HG03469 (cell line): ENCODE data around the gene CSF1R.

Experiments
- ATAC-seq: cut with Tn5 transposase; IDR thresholded peaks from one replicate; pipeline ENCODE4 v1.9.1; 2021; ENCODE audit warnings: mild to moderate bottlenecking, moderate library complexity, moderate number of reproducible peaks; ENCODE audit not compliant: unreplicated experiment

CSF1R gene

GRCh38 chr5:150120617-150121447 is 34.5 kb upstream of the CSF1R start:
- no peak for ATAC-seq

GRCh38 chr5:150120062-150120441 is 33.7 kb upstream of the CSF1R start:
- no peak for ATAC-seq

DNA sequence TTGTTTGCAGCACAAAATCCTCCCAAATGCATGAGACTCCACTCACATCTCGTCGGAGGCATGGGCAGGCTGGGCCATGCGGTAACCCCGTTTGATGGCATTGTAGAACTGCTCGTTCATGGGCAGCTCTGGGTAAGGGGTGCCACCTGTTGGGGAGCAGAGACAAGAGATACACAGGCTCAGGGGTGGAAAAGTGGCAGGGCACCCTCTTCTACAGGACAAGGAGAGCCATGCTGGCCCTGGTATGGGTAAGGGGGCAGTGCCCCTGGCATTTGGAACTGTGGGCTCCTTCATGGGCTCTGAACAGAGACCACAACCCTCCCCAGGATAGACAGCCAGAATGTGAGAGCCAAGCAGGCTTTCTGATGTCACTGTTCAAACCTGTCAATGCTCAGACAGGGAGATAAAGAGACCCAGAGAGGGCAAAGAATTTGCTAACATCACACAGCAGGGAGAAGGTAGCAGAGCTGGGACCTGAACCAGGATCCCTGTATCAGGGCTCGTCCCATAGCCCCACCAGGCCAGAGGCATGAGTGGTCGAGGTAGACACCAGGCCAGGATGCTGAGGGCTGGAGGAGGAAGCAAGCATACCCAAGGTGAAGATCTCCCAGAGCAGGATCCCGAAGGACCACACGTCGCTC is 33.2 kb upstream of the CSF1R start:
- no peak for ATAC-seq

DNA sequence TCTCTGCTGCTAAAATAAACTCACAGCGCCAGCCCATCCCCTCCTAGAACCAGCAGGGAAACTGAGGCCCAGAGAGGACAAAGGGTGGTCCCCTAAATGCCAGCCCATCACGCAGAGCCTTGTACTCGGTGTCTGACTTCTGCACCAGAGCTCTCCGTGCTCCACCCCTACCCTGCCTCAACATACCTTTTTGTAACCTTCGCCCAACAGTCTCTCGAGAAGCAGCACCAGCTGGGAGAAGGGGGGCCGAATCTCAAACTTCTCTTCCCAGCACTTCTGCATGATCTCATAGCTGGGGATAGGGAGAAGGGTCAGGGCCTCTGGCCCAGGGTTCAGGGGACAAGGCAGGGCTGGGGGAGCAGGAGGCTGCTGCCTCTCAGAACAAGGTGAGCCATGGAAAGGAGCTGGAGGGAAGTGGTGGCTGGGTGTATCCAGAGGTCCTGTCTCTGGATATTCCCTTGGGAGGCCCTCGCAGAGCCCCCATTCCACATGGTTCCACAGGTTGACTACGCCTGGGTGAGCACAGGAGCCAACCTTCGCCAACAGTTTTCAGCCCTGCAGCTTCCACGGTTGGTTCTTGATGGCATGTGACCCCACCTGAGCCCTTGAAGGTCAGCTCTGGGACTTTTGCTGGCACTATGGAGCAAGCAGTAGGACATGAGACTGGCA is 32.3 kb upstream of the CSF1R start:
- no peak for ATAC-seq

DNA sequence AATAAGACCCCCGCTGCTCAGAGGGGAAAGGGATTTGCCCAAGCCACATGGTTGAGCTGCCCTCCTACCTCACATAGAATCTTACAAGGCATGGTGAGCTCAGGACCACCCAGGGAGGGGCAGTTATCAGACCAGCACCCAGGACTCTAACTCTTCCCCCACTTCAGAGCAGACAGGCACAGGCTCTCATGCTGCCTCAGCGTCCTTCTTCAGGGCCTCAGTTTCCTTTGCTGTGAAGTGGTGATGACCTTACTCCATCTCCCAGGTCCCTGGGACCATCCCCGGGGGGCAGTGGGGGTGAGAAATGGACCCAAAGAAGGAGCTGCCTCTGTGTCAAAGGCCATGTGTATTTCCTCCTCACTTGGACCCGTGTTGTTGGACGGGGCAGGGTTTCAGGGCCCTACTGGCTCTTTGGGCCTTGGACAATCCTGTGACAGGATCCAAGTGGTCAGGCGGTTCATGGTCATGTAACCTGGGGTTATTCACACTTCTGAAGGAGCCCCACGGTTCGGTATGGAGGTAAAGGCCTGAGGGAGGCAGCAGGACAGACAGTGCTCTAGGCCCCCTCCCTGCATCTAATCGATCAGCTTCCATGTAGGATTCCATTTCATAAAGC is 31.7 kb upstream of the CSF1R start:
- no peak for ATAC-seq

GRCh38 chr5:150116667-150117400 is 30.5 kb upstream of the CSF1R start:
- no peak for ATAC-seq

- no peak for ATAC-seq
Observed at GRCh38 chr5:150114773-150115408, 28.5 kb upstream of the CSF1R start.

DNA sequence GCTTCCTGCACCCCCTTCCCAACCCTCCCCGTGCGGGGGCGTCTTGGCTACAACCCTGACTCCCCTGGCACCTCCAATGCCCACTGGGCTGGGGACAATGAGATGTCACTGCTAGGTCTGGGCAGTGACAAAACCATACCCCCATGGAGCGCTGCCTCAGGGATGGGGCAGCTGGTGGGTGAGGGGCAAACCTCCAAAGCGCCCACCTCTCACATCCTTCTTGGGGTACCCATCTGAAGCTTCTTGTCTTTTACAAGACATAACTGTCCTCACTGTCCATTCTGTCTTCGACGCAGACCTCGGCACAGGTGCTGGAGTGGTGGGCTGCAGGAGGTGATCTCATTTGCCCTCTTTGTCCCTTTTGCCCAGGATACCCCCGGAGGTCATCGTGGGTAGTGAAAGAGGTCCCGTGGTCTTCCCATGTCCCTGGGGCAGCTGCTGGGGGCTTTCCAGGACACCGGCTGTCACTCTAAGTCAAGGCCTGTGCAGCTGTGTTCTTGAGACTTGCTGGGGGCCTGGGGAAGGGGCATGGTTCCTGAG is 27.8 kb upstream of the CSF1R start:
- ATAC-seq: no peak

DNA sequence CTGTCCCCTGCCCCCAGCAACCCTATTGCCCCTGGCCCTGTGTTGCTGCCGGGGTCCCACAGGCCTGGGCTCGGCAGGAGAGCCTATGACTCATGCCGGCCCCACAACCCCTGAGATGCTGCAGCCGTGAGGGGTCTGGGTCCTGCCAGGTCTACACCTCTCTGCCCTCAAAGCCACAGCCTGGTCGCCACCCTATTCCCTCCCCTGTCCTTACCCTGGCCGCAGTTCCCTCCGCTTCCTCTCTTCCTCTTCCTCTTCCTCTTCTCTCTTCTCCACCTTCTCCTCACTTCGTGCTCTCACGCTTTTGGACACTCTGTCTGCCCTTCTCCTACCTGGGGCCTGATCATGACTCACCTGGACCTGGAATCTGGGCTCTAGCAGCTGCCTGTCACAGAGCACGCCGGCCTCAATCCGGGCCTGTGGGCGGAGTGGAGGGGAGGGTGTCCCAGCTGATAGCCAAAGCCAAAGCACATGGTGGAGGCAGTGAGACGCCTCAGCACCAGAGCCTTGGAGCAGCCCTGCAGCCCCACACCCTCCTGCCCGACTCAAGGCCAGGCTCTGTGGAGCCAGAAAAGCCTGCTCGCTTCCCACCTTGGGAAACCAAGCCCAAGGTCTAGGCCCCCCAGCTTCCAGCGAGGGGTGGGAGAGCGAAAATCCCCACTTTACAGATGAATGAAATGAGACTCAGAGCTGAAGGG is 26.8 kb upstream of the CSF1R start:
- no peak for ATAC-seq

- no peak for ATAC-seq
Observed at GRCh38 chr5:150112201-150113046, 26.1 kb upstream of the CSF1R start.

DNA sequence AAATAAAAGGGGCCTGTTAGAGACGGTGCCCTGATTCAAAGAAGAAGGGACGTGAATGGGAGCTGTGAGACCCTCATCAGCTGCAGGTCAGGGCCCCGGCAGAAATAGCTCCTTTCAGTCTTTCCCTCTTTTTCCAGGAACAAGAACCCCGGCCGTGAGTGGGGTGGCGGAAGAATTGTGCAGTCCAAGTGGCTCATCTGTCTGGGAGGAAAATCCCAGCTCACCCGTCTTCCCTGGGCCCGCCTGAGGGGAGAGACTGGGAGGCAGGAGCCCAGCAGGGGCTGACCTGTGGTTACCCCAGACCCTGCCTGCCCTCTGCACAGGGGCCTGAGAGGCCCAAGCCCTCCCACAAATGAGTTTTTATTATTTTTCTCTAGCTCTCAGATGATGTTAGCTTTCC is 24.8 kb upstream of the CSF1R start:
- no peak for ATAC-seq

DNA sequence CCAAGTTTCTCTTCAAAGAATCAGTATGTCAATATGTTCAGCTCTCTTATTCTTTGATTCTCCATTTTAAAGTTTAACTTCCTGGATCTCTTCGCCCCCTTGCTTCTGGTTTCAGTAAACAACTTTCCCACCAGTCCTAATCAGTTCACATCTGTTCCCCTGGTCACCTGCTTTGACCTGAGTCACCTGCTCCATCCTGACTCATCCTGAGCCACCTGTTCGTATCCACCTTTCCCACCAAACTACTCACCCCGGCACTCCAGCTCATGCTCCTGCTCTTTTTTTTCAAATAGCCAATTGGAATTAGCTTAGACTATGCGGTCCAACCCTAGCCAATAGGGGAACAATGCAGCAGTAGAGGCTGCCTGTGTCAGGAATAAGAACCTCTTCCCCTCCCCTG is 23.6 kb upstream of the CSF1R start:
- ATAC-seq: no peak

DNA sequence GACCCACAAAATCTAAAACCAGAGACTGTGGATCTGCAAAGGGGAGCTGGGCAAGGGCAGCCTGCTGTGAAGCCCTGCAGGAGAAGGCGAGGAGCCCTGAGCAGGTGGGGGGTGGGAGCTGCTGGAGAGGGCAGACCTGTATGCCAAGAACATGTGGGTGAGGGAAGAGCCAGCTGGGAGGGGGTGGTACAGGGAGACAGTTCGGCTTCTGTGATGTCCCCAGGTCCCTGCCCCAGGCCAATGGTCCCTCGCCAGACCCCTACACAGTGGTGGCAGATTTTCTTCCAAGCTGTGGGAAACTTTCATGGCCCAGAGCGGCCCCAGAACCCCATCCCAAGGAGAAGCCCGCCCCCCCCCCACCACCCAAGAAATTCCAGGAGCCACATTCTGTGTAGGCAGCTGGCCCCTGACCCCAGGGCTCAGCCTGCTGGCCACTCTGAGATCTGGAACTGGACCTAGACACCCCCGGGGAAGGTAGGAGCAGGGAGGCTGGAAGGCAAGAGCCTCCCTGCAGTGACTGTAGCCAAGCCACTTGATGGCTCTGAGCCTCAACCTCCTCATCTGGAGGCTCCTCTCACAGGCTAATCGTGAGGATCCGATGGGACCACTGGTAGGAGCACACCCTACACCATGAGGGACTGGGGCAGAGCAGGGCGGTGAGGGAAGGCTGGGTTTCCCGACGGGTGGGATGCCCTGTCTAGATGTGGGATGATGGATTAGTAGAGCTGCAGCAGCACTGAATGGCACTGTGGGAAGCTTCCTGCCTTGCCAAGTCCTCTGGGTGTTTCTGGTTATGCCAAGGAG is 22.6 kb upstream of the CSF1R start:
- no peak for ATAC-seq

- no peak for ATAC-seq
Observed at GRCh38 chr5:150107909-150108447, 21.6 kb upstream of the CSF1R start.

- ATAC-seq: no peak
Observed at GRCh38 chr5:150106674-150107426, 20.5 kb upstream of the CSF1R start.

DNA sequence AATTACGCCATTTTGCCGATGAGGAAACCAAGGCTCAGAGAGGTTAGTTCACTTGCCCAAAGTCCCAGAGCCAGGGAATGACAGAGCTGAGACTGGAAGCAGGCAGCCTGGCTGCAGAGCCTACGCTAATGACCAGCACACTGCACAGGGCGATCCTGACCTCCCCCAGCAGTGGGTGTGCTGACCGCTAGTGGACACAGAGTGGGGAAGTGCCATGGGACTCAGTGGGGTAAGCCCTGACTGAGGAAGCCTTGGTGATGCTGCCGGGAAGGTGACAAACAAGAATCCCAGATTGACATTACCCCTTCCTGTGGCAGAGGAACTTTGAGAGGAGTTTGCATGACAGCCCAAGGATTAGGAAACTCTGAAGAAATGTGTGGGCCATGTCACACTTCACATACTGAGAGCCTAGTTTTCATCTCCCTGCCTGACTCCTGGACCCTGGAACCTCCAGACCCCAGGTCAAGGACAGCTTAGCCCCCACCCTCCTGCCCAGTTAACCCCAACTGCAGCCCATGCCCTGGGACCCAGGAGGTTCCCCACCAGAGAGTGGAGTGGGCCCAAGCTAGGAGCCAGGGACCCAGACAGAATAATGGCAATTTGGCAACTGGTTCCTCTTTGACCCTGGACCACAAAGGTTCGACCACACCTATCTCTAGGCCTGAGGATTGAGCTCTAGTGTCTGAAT is 19.7 kb upstream of the CSF1R start:
- no peak for ATAC-seq
